Astrocyte (in vitro differentiated cells and primary cell): ENCODE results near the gene HACL1. TPM values are rescaled to one million over a fixed set of nuclear protein-coding genes. Genes with fewer than 3 reads are reported as not detected.

ENCODE experiments used
- DNase-seq: peaks from one replicate; pipeline ENCODE4 v3.0.0-alpha.2; 2010; ENCODE audit warnings: low read depth
- FAIRE-seq: peaks from 2 replicates; lab custom pipeline; 2011; peaks lifted over from hg19 to GRCh38; lab: Jason Lieb, UNC
- H2AFZ ChIP-seq: 2 replicates; pipeline ENCODE4 v1.6.0; 2012; ENCODE audit warnings: low read depth, low read length, inconsistent platforms
- H3K27ac ChIP-seq: 2 replicates; pipeline ENCODE4 v1.5.1; 2011; ENCODE audit warnings: low read depth, low read length, inconsistent platforms
- H3K27me3 ChIP-seq: 2 replicates; pipeline ENCODE4 v1.6.0; 2011; ENCODE audit warnings: low read length, inconsistent platforms; ENCODE audit not compliant: insufficient read depth
- H3K36me3 ChIP-seq: 2 replicates; pipeline ENCODE4 v1.5.1; 2011; ENCODE audit warnings: low read length, inconsistent platforms; ENCODE audit not compliant: insufficient read depth
- H3K4me1 ChIP-seq: 2 replicates; pipeline ENCODE4 v1.5.1; 2011; ENCODE audit warnings: low read length, inconsistent platforms; ENCODE audit not compliant: insufficient read depth
- H3K4me2 ChIP-seq: 2 replicates; pipeline ENCODE4 v1.6.0; 2012; ENCODE audit warnings: low read length, inconsistent platforms
- H3K4me3 ChIP-seq: 2 replicates; pipeline ENCODE4 v1.5.1; 2011; ENCODE audit warnings: low read depth, mild to moderate bottlenecking, low read length, inconsistent platforms; ENCODE audit not compliant: insufficient read depth
- H3K79me2 ChIP-seq: 2 replicates; pipeline ENCODE4 v1.6.0; 2012; ENCODE audit warnings: mild to moderate bottlenecking, low read length, inconsistent platforms; ENCODE audit not compliant: insufficient read depth
- H3K9ac ChIP-seq: 2 replicates; pipeline ENCODE4 v1.6.0; 2012; ENCODE audit warnings: mild to moderate bottlenecking, low read length, inconsistent platforms
- H3K9me3 ChIP-seq: 2 replicates; pipeline ENCODE4 v1.5.1; 2012; ENCODE audit warnings: low read depth, mild to moderate bottlenecking, low read length, inconsistent platforms; ENCODE audit not compliant: insufficient read depth
- H4K20me1 ChIP-seq: 2 replicates; pipeline ENCODE4 v1.6.0; 2012; ENCODE audit warnings: low read length, inconsistent platforms; ENCODE audit not compliant: insufficient read depth
- H3K27ac Mint-ChIP-seq: one replicate; pipeline ENCODE4 v1.8.0; 2021; ENCODE audit warnings: mild to moderate bottlenecking, mixed read lengths; ENCODE audit not compliant: unreplicated experiment
- H3K27me3 Mint-ChIP-seq: one replicate; pipeline ENCODE4 v1.8.0; 2021; ENCODE audit warnings: low read depth, mixed read lengths; ENCODE audit not compliant: unreplicated experiment
- H3K36me3 Mint-ChIP-seq: one replicate; pipeline ENCODE4 v1.8.0; 2021; ENCODE audit warnings: low read depth, mixed read lengths; ENCODE audit not compliant: unreplicated experiment
- H3K4me1 Mint-ChIP-seq: one replicate; pipeline ENCODE4 v1.8.0; 2021; ENCODE audit warnings: low read depth, mixed read lengths; ENCODE audit not compliant: unreplicated experiment
- H3K4me3 Mint-ChIP-seq: one replicate; pipeline ENCODE4 v1.8.0; 2021; ENCODE audit warnings: mild to moderate bottlenecking, moderate library complexity, mixed read lengths; ENCODE audit not compliant: unreplicated experiment
- H3K9me3 Mint-ChIP-seq: one replicate; pipeline ENCODE4 v1.8.0; 2021; ENCODE audit warnings: mild to moderate bottlenecking, mixed read lengths; ENCODE audit not compliant: unreplicated experiment
- CTCF ChIP-seq: IDR thresholded peaks from 2 replicates; pipeline ENCODE4 v1.5.1; 2011; ENCODE audit warnings: low read depth, mild to moderate bottlenecking, inconsistent platforms, low read length, moderate library complexity; ENCODE audit not compliant: insufficient read depth
- EZH2 ChIP-seq: IDR thresholded peaks from 2 replicates; pipeline ENCODE4 v1.6.1; 2012; ENCODE audit warnings: mild to moderate bottlenecking, low read length, inconsistent platforms; ENCODE audit not compliant: insufficient read depth
- total RNA-seq: library from RNA; stranded (reverse); gene quantifications from 2 replicates; pipeline ENCODE4 v1.2.1, GENCODE V29; 2021

HACL1 gene
- total RNA-seq, 1 donor from 2014 or later: 17.8 TPM

GRCh38 chr3:15511156-15511555 lies 90.2 kb downstream of the HACL1 start:
- Mint-ChIP-seq H3K9me3 (no peaks in the 10 kb centered on the region), H3K36me3 (no peaks in the 10 kb centered on the region), H3K27ac (no peak overlapping the region), H3K27me3 (peaks cover 7% of the 10 kb centered on the region), H3K4me1 (peaks cover 5% of the 10 kb centered on the region), H3K4me3 (no peak overlapping the region)
- H3K9me3 ChIP-seq: no peaks in the 10 kb centered on the region
- no peaks in the 10 kb centered on the region for H3K79me2 ChIP-seq
- H3K36me3 ChIP-seq: no peaks in the 10 kb centered on the region
- no peak overlapping the region for H2AFZ ChIP-seq
- TF ChIP-seq EZH2 (no peak), CTCF (no peak)
- DNase-seq: no peak
- no peak overlapping the region for H3K4me2 ChIP-seq
- H4K20me1 ChIP-seq: no peaks in the 10 kb centered on the region
- no peak overlapping the region for H3K27ac ChIP-seq
- no peak for FAIRE-seq
- no peak overlapping the region for H3K4me3 ChIP-seq
- no peaks in the 10 kb centered on the region for H3K27me3 ChIP-seq
- H3K4me1 ChIP-seq: peaks cover 2% of the 10 kb centered on the region
- no peak overlapping the region for H3K9ac ChIP-seq

Other genes starting within 250 kb of the HACL1 start
- gene METTL6, start 174.0 kb downstream of the HACL1 start, total RNA-seq: 18.9 and 19.7 TPM in 2 replicates
- gene EAF1, start 174.0 kb downstream of the HACL1 start, total RNA-seq: 27.1 and 28.8 TPM in 2 replicates
- 1.2 and 1.7 TPM in 2 replicates for gene COLQ, start 79.9 kb downstream of the HACL1 start, total RNA-seq
- 16.2 and 19.0 TPM in 2 replicates for gene BTD, start 176 bp upstream of the HACL1 start, total RNA-seq
- 61.3 and 66.1 TPM in 2 replicates for gene ANKRD28, start 196.4 kb upstream of the HACL1 start, total RNA-seq